Activated naive CD8-positive, alpha-beta T cell (primary cell): ENCODE results near the gene SMYD5.
"Not testable (repeated sequence)": the region's sequence is repeated elsewhere in the genome, so short reads cannot be mapped to it uniquely, and the experiment has no call there.

Experiments used
- H3K27ac Mint-ChIP-seq: one replicate; pipeline ENCODE4 v1.8.0; 2021; ENCODE audit warnings: mixed read lengths
- H3K27me3 Mint-ChIP-seq: one replicate; pipeline ENCODE4 v1.8.0; 2021; ENCODE audit warnings: mixed read lengths
- H3K36me3 Mint-ChIP-seq: one replicate; pipeline ENCODE4 v1.8.0; 2021; ENCODE audit warnings: mixed read lengths
- H3K4me1 Mint-ChIP-seq: one replicate; pipeline ENCODE4 v1.8.0; 2021; ENCODE audit warnings: low read depth, mixed read lengths
- H3K4me3 Mint-ChIP-seq: one replicate; pipeline ENCODE4 v1.8.0; 2021; ENCODE audit warnings: mild to moderate bottlenecking, mixed read lengths
- H3K9me3 Mint-ChIP-seq: one replicate; pipeline ENCODE4 v1.8.0; 2021; ENCODE audit warnings: low read depth, mixed read lengths

SMYD5 gene

GRCh38 chr2:73187549-73187948 lies 26.5 kb upstream of the SMYD5 start:
- Mint-ChIP-seq H3K4me3 (no peak overlapping the region), H3K4me1 (no peaks in the 10 kb centered on the region), H3K36me3 (peaks cover 6% of the 10 kb centered on the region), H3K27me3 (peaks cover 4% of the 10 kb centered on the region), H3K27ac (no peak overlapping the region), H3K9me3 (peaks cover 3% of the 10 kb centered on the region)

DNA sequence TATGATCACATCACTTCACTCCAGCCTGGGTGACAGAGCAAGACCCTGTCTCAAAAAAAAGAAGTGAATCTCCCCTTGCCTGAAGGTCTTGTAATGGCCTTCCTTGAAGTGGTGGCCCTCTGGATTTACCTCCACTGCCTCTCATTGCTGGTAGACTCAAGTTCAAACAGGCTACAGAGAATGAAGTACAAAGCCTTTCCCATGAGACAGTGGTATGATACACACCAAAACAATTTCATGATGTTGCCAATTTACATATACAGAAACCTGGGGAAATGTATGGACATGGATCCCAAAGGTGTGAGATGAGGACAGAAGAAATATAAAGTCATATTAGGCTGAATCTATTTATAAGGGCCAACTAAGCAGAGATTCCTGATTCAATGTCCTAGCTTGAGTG lies 16.5 kb upstream of the SMYD5 start:
- Mint-ChIP-seq H3K4me3 (no peak overlapping the region), H3K27ac (no peak overlapping the region), H3K36me3 (no peaks in the 10 kb centered on the region), H3K4me1 (peaks cover 3% of the 10 kb centered on the region), H3K9me3 (no peaks in the 10 kb centered on the region), H3K27me3 (peaks cover 17% of the 10 kb centered on the region)

- not testable (repeated sequence) for H3K4me1 Mint-ChIP-seq, H3K27ac Mint-ChIP-seq, H3K4me3 Mint-ChIP-seq, H3K36me3 Mint-ChIP-seq, H3K9me3 Mint-ChIP-seq
- H3K27me3 Mint-ChIP-seq = peaks cover 23% of the 10 kb centered on the region
Measured at GRCh38 chr2:73200281-73200680, 13.8 kb upstream of the SMYD5 start.

- Mint-ChIP-seq H3K27ac (no peak within 1 kb of the TSS), H3K36me3 (no peaks in the 10 kb centered on the region), H3K27me3 (peaks cover 23% of the 10 kb centered on the region), H3K4me1 (peaks cover 3% of the 10 kb centered on the region), H3K4me3 (peak within 1 kb of the TSS; percentile 76), H3K9me3 (no peaks in the 10 kb centered on the region)
Measured at GRCh38 chr2:73202156-73203054, 11.6 kb upstream of the SMYD5 start, which contains the start of gene NOTO. Gene NOTO, plus strand, starts transcription at chr2:73202574. Its CDS starts 93 bp downstream, at chr2:73202667.

DNA sequence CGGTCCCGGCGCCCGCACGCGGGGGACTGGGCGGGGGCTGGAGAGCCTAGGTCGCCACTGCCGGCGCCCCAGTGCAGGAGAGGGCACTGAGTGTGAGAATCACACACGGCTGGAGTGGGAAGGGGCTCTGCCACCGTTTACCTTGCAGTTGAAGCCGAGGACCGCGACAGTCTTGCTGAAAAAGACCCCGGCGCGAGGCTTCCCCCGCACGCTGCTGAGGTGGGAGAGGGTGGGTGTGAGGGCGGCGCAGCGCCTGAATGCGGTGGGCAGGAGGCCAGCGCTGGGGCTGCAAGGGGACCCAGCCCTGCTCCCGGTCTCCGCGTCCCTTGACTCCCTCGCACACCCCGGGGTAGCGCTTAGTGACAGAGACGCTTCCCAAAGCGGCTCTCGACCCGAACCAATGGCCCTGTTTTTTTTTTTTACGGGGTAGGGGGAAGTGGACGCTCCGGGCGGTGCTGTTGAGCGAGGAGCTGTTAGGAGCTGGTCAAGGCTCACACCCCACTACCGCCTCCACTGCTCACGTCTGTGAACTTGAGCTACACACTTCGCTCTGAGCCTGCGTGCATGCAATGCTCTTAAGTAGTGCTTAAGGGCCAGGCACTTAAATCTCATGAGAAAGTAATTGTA lies 10.9 kb upstream of the SMYD5 start:
- H3K4me1 Mint-ChIP-seq = peaks cover 3% of the 10 kb centered on the region
- H3K36me3 Mint-ChIP-seq = no peaks in the 10 kb centered on the region
- H3K4me3 Mint-ChIP-seq = peak overlapping the region; percentile 32
- H3K9me3 Mint-ChIP-seq = no peaks in the 10 kb centered on the region
- peaks cover 20% of the 10 kb centered on the region for H3K27me3 Mint-ChIP-seq
- no peak overlapping the region for H3K27ac Mint-ChIP-seq

GRCh38 chr2:73205611-73206010 lies 8.4 kb upstream of the SMYD5 start:
- Mint-ChIP-seq H3K9me3 (no peaks in the 10 kb centered on the region), H3K4me3 (no peak overlapping the region), H3K4me1 (peaks cover 3% of the 10 kb centered on the region), H3K36me3 (no peaks in the 10 kb centered on the region), H3K27me3 (peaks cover 19% of the 10 kb centered on the region), H3K27ac (no peak overlapping the region)

GRCh38 chr2:73208258-73208657 lies 5.8 kb upstream of the SMYD5 start:
- no peak overlapping the region for H3K27ac Mint-ChIP-seq
- H3K9me3 Mint-ChIP-seq = no peaks in the 10 kb centered on the region
- H3K36me3 Mint-ChIP-seq = no peaks in the 10 kb centered on the region
- H3K27me3 Mint-ChIP-seq = peaks cover 13% of the 10 kb centered on the region
- H3K4me1 Mint-ChIP-seq = peaks cover 9% of the 10 kb centered on the region
- no peak overlapping the region for H3K4me3 Mint-ChIP-seq

DNA sequence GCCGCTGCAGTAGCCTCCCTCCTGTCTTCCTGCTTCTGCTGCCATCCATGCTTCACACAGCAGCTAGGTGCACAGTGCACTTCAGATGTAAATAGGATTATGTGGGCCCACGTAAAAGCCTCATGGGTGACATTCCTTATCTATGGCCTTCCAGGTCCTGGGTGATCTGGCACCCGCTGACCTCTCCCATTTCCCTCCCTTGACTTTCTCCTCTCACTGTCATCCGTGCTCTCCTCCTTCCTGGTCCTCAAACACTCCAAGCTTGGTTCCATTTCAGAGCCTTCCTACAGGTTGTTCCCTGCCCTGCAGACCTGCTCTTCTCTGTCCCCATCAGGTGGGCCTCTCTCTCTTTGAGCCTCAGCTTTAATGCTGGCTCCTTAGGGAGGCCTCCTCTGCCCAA lies 4.0 kb upstream of the SMYD5 start:
- H3K9me3 Mint-ChIP-seq = no peaks in the 10 kb centered on the region
- peaks cover 23% of the 10 kb centered on the region for H3K4me1 Mint-ChIP-seq
- H3K27me3 Mint-ChIP-seq = peaks cover 7% of the 10 kb centered on the region
- no peak overlapping the region for H3K27ac Mint-ChIP-seq
- H3K4me3 Mint-ChIP-seq = no peak overlapping the region
- H3K36me3 Mint-ChIP-seq = no peaks in the 10 kb centered on the region

DNA sequence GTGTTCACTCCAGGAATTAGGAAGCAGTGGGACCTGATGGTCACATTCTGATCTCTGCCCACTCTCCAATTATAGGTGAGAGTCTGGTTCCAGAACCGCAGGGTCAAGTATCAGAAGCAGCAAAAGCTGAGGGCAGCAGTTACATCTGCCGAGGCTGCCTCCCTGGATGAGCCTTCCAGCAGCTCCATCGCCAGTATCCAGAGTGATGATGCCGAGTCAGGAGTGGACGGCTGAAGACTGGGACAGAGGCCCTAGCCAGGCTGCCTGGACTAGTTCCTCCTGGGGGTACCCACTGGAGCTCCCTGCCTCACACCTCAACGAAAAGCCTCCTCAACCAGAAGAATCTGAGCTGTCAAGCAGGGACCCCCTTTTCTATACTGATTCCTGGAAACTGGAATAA lies 3.3 kb upstream of the SMYD5 start:
- Mint-ChIP-seq H3K4me3 (no peak overlapping the region), H3K27ac (no peak overlapping the region), H3K27me3 (peaks cover 4% of the 10 kb centered on the region), H3K4me1 (peaks cover 30% of the 10 kb centered on the region), H3K9me3 (no peaks in the 10 kb centered on the region), H3K36me3 (no peaks in the 10 kb centered on the region)

DNA sequence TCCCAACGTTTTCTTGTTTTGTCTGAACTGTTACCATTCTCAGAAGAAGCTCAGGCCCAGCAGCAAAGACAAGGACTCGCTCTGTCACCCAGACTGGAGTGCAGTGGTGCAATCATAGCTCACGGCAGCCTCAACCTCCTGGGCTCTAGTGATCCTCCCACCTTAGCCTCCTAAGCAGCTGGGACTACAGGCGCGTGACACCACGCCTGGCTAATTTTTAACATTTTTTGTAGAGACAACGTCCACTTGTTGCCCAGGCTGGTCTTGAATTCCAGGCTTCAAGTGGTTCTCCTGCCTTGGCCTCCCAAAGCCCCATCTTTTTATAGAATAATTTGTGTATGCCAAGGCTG lies 2.0 kb upstream of the SMYD5 start:
- Mint-ChIP-seq H3K27ac (no peak overlapping the region), H3K36me3 (no peaks in the 10 kb centered on the region), H3K4me3 (no peak overlapping the region), H3K9me3 (no peaks in the 10 kb centered on the region), H3K27me3 (peaks cover 4% of the 10 kb centered on the region), H3K4me1 (peaks cover 34% of the 10 kb centered on the region)

GRCh38 chr2:73212448-73213176 lies 1.4 kb upstream of the SMYD5 start:
- H3K9me3 Mint-ChIP-seq = no peaks in the 10 kb centered on the region
- no peaks in the 10 kb centered on the region for H3K36me3 Mint-ChIP-seq
- H3K4me1 Mint-ChIP-seq = peaks cover 35% of the 10 kb centered on the region
- peak overlapping the region; percentile 17 for H3K4me3 Mint-ChIP-seq
- peaks cover 4% of the 10 kb centered on the region for H3K27me3 Mint-ChIP-seq
- H3K27ac Mint-ChIP-seq = no peak overlapping the region

DNA sequence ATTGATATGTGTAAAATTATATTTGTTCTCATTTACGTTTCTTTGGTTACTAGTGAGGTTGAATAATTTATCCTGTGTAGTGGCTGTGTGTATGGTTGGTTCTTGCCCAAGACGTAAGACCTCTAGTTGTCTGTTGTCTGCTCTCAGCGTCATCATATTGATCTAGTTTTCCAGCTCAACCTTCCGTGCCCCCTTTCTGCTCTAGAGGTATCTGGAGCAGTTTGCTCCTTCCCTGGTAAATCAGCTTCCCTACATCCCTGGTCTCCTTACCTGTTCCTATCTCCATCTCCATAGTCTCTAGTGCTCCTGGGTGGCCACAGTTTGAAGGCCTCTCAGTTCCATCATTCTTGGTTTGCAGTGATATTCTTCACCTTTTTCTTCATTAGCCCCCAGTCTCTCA lies 1.2 kb downstream of the SMYD5 start:
- peak overlapping the region; percentile 99 for H3K4me3 Mint-ChIP-seq
- peaks cover 38% of the 10 kb centered on the region for H3K4me1 Mint-ChIP-seq
- H3K36me3 Mint-ChIP-seq = no peaks in the 10 kb centered on the region
- H3K27ac Mint-ChIP-seq = peak overlapping the region; percentile 98
- H3K9me3 Mint-ChIP-seq = no peaks in the 10 kb centered on the region
- no peaks in the 10 kb centered on the region for H3K27me3 Mint-ChIP-seq

DNA sequence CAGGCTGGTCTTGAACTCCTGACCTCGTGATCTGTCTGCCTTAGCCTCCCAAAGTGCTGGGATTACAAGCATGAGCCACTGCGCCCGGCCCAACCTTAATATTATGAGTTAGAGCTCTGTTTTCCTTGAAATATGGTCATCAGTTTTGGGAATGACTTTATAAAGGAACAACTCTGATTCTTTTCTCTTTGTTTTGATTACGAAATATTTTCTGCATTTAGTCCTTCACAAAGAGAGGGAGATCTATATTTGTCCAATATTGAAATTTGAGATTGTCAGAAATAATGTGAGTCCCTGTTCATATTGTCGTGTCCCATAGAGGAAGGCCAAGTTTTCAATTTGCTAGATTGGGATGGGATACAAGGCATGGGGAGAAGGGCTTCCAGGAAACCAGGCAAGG lies 3.1 kb downstream of the SMYD5 start:
- no peaks in the 10 kb centered on the region for H3K9me3 Mint-ChIP-seq
- H3K36me3 Mint-ChIP-seq = peaks cover 2% of the 10 kb centered on the region
- H3K4me3 Mint-ChIP-seq = no peak overlapping the region
- no peak overlapping the region for H3K27ac Mint-ChIP-seq
- peaks cover 38% of the 10 kb centered on the region for H3K4me1 Mint-ChIP-seq
- no peaks in the 10 kb centered on the region for H3K27me3 Mint-ChIP-seq

DNA sequence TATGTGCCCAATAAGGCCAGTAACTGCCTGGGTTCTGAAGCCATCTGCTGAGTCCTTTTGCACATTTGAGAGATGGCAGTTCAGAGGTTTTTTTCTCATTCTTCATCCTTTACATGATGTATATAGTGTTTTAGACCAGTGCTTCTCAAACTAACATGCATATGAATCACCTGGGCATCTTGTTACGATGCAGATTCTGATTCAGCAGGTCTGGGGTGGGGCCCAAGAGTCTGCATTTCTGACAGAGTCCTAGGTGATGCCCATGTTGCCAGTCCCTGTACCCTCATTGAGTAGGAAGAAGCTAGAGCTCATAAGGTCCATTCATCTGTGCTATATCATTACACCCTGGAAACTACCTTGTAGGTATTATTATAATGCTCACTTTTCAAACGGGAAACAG lies 3.8 kb downstream of the SMYD5 start:
- no peak overlapping the region for H3K4me3 Mint-ChIP-seq
- no peaks in the 10 kb centered on the region for H3K9me3 Mint-ChIP-seq
- H3K4me1 Mint-ChIP-seq = peaks cover 33% of the 10 kb centered on the region
- no peak overlapping the region for H3K27ac Mint-ChIP-seq
- no peaks in the 10 kb centered on the region for H3K27me3 Mint-ChIP-seq
- H3K36me3 Mint-ChIP-seq = peaks cover 2% of the 10 kb centered on the region

DNA sequence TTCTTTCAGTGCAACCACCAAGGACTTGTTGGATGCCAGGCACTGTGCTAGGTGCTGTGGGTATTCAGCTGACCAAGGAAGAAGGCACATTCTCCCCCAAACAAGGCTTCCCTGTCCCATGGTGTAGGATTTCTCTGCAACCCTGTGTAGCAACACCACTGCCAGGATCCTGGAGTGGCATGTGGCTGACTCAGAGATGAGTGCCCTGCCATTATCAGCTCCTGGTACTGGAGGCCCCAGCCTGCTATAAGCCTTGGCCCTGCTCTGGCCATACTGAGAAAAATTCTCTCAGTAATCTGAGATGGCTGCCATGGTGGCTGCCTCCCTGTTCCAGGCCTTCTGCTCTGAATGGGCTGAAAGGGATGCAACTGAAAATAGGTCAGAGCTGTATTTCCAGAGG lies 4.3 kb downstream of the SMYD5 start:
- no peak overlapping the region for H3K27ac Mint-ChIP-seq

More for the DNA sequence above, 4.3 kb downstream of the SMYD5 start:
- Mint-ChIP-seq H3K4me3 (no peak overlapping the region), H3K36me3 (peaks cover 2% of the 10 kb centered on the region), H3K9me3 (no peaks in the 10 kb centered on the region), H3K4me1 (peaks cover 29% of the 10 kb centered on the region), H3K27me3 (no peaks in the 10 kb centered on the region)
